WTC11 (cell line): Measurements from ENCODE around the gene POU4F1. TPM values are rescaled to one million over a fixed set of nuclear protein-coding genes. Genes with fewer than 3 reads are reported as not detected.
A peak's percentile ranks its signal among the peaks of the same experiment; 100 is the strongest.

Experiments used
- ATAC-seq: fragments of 200-7000 bp; cut with Tn5 transposase; 2 replicates; pipeline ENCODE4 v1.10.0; 2021; ENCODE audit warnings: mild to moderate bottlenecking, moderate library complexity
- CTCF ChIA-PET: fragments of 300-600 bp; sonication (Branson Sonifier 250); formaldehyde crosslinking; loops from one replicate; lab custom pipeline; 2021; ENCODE audit warnings: antibody characterized with exemption; lab: Charles Lee
- POLR2A ChIA-PET: fragments of 350-600 bp; sonication (Branson Sonifier 250); formaldehyde crosslinking; loops from one replicate; lab custom pipeline; 2021; ENCODE audit warnings: antibody characterized with exemption; lab: Charles Lee
- DNase-seq: peaks from one replicate; pipeline ENCODE4 v3.0.0; 2021; ENCODE audit warnings: low spot score
- H3K27ac Mint-ChIP-seq: 2 replicates; pipeline ENCODE4 v1.8.0; 2021; ENCODE audit warnings: mixed read lengths
- H3K27me3 Mint-ChIP-seq: 2 replicates; pipeline ENCODE4 v1.8.0; 2021; ENCODE audit warnings: low read depth, mild to moderate bottlenecking, moderate library complexity, mixed read lengths
- H3K36me3 Mint-ChIP-seq: 2 replicates; pipeline ENCODE4 v1.8.0; 2021; ENCODE audit warnings: mixed read lengths
- H3K4me1 Mint-ChIP-seq: 2 replicates; pipeline ENCODE4 v1.8.0; 2022; ENCODE audit warnings: mixed read lengths
- H3K4me3 Mint-ChIP-seq: 2 replicates; pipeline ENCODE4 v1.8.0; 2021; ENCODE audit warnings: mild to moderate bottlenecking, moderate library complexity, mixed read lengths
- H3K9me3 Mint-ChIP-seq: 2 replicates; pipeline ENCODE4 v1.8.0; 2021; ENCODE audit warnings: mixed read lengths
- CREM ChIP-seq: sonication (generic); formaldehyde crosslinking; IDR thresholded peaks from 2 replicates; pipeline ENCODE4 v1.8.1; 2022; ENCODE audit warnings: mild to moderate bottlenecking, missing genetic modification reagents, moderate library complexity
- EMX1 ChIP-seq: fragments of 250-450 bp; sonication (Bioruptor Pico); IDR thresholded peaks from 2 replicates; pipeline ENCODE4 v1.8.0; 2021; ENCODE audit warnings: mild to moderate bottlenecking
- FOXJ3 ChIP-seq: sonication (generic); formaldehyde crosslinking; IDR thresholded peaks from 2 replicates; pipeline ENCODE4 v1.9.0; 2021; ENCODE audit warnings: missing genetic modification reagents, mild to moderate bottlenecking, borderline replicate concordance
- HMGXB4 ChIP-seq: sonication (generic); formaldehyde crosslinking; IDR thresholded peaks from 2 replicates; pipeline ENCODE4 v1.8.1; 2023; ENCODE audit warnings: mild to moderate bottlenecking, moderate library complexity, missing genetic modification reagents
- NFATC4 ChIP-seq: fragments of 250-450 bp; sonication (Bioruptor Pico); IDR thresholded peaks from 2 replicates; pipeline ENCODE4 v1.9.0; 2021; ENCODE audit warnings: mild to moderate bottlenecking
- NFYB ChIP-seq: sonication (generic); formaldehyde crosslinking; conservative IDR thresholded peaks from 2 replicates; pipeline ENCODE4 v1.8.0; 2022; ENCODE audit warnings: low read depth, missing genetic modification reagents
- NR1H2 ChIP-seq: sonication (generic); formaldehyde crosslinking; IDR thresholded peaks from 2 replicates; pipeline ENCODE4 v1.9.0; 2021; ENCODE audit warnings: mild to moderate bottlenecking, moderate library complexity, missing genetic modification reagents
- NR3C1 ChIP-seq: sonication (generic); formaldehyde crosslinking; conservative IDR thresholded peaks from 2 replicates; pipeline ENCODE4 v1.8.1; 2023; ENCODE audit warnings: low read depth, mild to moderate bottlenecking, missing genetic modification reagents
- PREB ChIP-seq: sonication (generic); formaldehyde crosslinking; IDR thresholded peaks from 2 replicates; pipeline ENCODE4 v1.8.1; 2022; ENCODE audit warnings: mild to moderate bottlenecking, missing genetic modification reagents, moderate library complexity, borderline replicate concordance
- STAT6 ChIP-seq: sonication (generic); formaldehyde crosslinking; conservative IDR thresholded peaks from 2 replicates; pipeline ENCODE4 v1.8.1; 2023; ENCODE audit warnings: mild to moderate bottlenecking, low read depth, missing genetic modification reagents, moderate library complexity
- ZBTB21 ChIP-seq: sonication (generic); formaldehyde crosslinking; IDR thresholded peaks from 2 replicates; pipeline ENCODE4 v1.8.1; 2023; ENCODE audit warnings: mild to moderate bottlenecking, missing genetic modification reagents, borderline replicate concordance
- ZNF121 ChIP-seq: sonication (generic); formaldehyde crosslinking; IDR thresholded peaks from 2 replicates; pipeline ENCODE4 v1.8.0; 2023; ENCODE audit warnings: missing genetic modification reagents
- ZNF219 ChIP-seq: sonication (generic); formaldehyde crosslinking; IDR thresholded peaks from 2 replicates; pipeline ENCODE4 v1.8.0; 2023; ENCODE audit warnings: missing genetic modification reagents, mild to moderate bottlenecking, borderline replicate concordance
- total RNA-seq: library from RNA; stranded (reverse); gene quantifications from 3 replicates; pipeline ENCODE4 v1.2.3, GENCODE V29; 2021
- TF ChIP-seq, protein P1 (sequence below): fragments of 250-450 bp; sonication (Bioruptor Pico); IDR thresholded peaks from 2 replicates; pipeline ENCODE4 v1.8.0; 2021; ENCODE audit warnings: mild to moderate bottlenecking
- TF ChIP-seq, protein P2 (sequence below): fragments of 200-600 bp; IDR thresholded peaks from 2 replicates; pipeline ENCODE4 v1.8.0; 2022; ENCODE audit warnings: antibody characterized with exemption
- TF ChIP-seq, protein P3 (sequence below): sonication (generic); formaldehyde crosslinking; IDR thresholded peaks from 2 replicates; pipeline ENCODE4 v1.8.1; 2023; ENCODE audit warnings: mild to moderate bottlenecking, missing genetic modification reagents
- TF ChIP-seq, protein P4 (sequence below): sonication (generic); formaldehyde crosslinking; IDR thresholded peaks from 2 replicates; pipeline ENCODE4 v1.8.0; 2022; ENCODE audit warnings: mild to moderate bottlenecking, missing genetic modification reagents
- TF ChIP-seq, protein P5 (sequence below): fragments of 250-450 bp; sonication (Bioruptor Pico); IDR thresholded peaks from 2 replicates; pipeline ENCODE4 v1.9.0; 2021; ENCODE audit warnings: mild to moderate bottlenecking

Gene POU4F1
- total RNA-seq, 1 experiment from 2014 or later, result 0.26 TPM

GRCh38 chr13:78597602-78597932 lies 5.8 kb downstream of the POU4F1 start:
- no peak for DNase-seq
- CTCF ChIA-PET, result no interaction called here
- H3K27me3 Mint-ChIP-seq, result peaks cover 97% of the 10 kb centered on the region
- POLR2A ChIA-PET, result no interaction called here
- no peak for ATAC-seq
- peak overlapping the region; percentile 68 for H3K4me3 Mint-ChIP-seq
- no peaks in the 10 kb centered on the region for H3K9me3 Mint-ChIP-seq
- H3K27ac Mint-ChIP-seq, result no peak overlapping the region
- no peak for TF ChIP-seq FOXJ3 (CRISPR knock-in tag)
- no peak for TF ChIP-seq NFATC4 (CRISPR knock-in tag)
- no peak for TF ChIP-seq ZNF219 (CRISPR knock-in tag)
- no peak for TF ChIP-seq NR3C1
- TF ChIP-seq NR1H2 (CRISPR knock-in tag), result no peak
- no peak for TF ChIP-seq ZNF121
- TF ChIP-seq, protein P1, sequence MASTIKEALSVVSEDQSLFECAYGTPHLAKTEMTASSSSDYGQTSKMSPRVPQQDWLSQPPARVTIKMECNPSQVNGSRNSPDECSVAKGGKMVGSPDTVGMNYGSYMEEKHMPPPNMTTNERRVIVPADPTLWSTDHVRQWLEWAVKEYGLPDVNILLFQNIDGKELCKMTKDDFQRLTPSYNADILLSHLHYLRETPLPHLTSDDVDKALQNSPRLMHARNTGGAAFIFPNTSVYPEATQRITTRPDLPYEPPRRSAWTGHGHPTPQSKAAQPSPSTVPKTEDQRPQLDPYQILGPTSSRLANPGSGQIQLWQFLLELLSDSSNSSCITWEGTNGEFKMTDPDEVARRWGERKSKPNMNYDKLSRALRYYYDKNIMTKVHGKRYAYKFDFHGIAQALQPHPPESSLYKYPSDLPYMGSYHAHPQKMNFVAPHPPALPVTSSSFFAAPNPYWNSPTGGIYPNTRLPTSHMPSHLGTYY (CRISPR knock-in tag), result no peak
- TF ChIP-seq HMGXB4 (CRISPR knock-in tag), result no peak
- no peak for TF ChIP-seq NFYB (CRISPR knock-in tag)
- TF ChIP-seq STAT6 (CRISPR knock-in tag), result no peak
- no peak for TF ChIP-seq EMX1 (CRISPR knock-in tag)
- TF ChIP-seq ZBTB21 (CRISPR knock-in tag), result no peak
- no peak for TF ChIP-seq CREM (CRISPR knock-in tag)
- TF ChIP-seq PREB (CRISPR knock-in tag), result no peak
- TF ChIP-seq, protein P2, sequence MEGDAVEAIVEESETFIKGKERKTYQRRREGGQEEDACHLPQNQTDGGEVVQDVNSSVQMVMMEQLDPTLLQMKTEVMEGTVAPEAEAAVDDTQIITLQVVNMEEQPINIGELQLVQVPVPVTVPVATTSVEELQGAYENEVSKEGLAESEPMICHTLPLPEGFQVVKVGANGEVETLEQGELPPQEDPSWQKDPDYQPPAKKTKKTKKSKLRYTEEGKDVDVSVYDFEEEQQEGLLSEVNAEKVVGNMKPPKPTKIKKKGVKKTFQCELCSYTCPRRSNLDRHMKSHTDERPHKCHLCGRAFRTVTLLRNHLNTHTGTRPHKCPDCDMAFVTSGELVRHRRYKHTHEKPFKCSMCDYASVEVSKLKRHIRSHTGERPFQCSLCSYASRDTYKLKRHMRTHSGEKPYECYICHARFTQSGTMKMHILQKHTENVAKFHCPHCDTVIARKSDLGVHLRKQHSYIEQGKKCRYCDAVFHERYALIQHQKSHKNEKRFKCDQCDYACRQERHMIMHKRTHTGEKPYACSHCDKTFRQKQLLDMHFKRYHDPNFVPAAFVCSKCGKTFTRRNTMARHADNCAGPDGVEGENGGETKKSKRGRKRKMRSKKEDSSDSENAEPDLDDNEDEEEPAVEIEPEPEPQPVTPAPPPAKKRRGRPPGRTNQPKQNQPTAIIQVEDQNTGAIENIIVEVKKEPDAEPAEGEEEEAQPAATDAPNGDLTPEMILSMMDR, result no peak
- TF ChIP-seq, protein P3, sequence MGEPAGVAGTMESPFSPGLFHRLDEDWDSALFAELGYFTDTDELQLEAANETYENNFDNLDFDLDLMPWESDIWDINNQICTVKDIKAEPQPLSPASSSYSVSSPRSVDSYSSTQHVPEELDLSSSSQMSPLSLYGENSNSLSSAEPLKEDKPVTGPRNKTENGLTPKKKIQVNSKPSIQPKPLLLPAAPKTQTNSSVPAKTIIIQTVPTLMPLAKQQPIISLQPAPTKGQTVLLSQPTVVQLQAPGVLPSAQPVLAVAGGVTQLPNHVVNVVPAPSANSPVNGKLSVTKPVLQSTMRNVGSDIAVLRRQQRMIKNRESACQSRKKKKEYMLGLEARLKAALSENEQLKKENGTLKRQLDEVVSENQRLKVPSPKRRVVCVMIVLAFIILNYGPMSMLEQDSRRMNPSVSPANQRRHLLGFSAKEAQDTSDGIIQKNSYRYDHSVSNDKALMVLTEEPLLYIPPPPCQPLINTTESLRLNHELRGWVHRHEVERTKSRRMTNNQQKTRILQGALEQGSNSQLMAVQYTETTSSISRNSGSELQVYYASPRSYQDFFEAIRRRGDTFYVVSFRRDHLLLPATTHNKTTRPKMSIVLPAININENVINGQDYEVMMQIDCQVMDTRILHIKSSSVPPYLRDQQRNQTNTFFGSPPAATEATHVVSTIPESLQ (CRISPR knock-in tag), result no peak
- TF ChIP-seq, protein P4, sequence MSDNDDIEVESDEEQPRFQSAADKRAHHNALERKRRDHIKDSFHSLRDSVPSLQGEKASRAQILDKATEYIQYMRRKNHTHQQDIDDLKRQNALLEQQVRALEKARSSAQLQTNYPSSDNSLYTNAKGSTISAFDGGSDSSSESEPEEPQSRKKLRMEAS (CRISPR knock-in tag), result no peak
- TF ChIP-seq, protein P5, sequence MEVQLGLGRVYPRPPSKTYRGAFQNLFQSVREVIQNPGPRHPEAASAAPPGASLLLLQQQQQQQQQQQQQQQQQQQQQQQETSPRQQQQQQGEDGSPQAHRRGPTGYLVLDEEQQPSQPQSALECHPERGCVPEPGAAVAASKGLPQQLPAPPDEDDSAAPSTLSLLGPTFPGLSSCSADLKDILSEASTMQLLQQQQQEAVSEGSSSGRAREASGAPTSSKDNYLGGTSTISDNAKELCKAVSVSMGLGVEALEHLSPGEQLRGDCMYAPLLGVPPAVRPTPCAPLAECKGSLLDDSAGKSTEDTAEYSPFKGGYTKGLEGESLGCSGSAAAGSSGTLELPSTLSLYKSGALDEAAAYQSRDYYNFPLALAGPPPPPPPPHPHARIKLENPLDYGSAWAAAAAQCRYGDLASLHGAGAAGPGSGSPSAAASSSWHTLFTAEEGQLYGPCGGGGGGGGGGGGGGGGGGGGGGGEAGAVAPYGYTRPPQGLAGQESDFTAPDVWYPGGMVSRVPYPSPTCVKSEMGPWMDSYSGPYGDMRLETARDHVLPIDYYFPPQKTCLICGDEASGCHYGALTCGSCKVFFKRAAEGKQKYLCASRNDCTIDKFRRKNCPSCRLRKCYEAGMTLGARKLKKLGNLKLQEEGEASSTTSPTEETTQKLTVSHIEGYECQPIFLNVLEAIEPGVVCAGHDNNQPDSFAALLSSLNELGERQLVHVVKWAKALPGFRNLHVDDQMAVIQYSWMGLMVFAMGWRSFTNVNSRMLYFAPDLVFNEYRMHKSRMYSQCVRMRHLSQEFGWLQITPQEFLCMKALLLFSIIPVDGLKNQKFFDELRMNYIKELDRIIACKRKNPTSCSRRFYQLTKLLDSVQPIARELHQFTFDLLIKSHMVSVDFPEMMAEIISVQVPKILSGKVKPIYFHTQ, result no peak
- H3K36me3 Mint-ChIP-seq, result no peaks in the 10 kb centered on the region
- H3K4me1 Mint-ChIP-seq, result peaks cover 62% of the 10 kb centered on the region
